GM21423 (cell line): ENCODE data around the gene MAPK8IP1.
"Not testable (repeated sequence)": the region's sequence is repeated elsewhere in the genome, so short reads cannot be mapped to it uniquely, and the experiment has no call there.

Experiments
- ATAC-seq: cut with Tn5 transposase; IDR thresholded peaks from one replicate; pipeline ENCODE4 v1.9.1; 2021; ENCODE audit warnings: mild to moderate bottlenecking, moderate library complexity; ENCODE audit not compliant: unreplicated experiment

Gene MAPK8IP1

DNA sequence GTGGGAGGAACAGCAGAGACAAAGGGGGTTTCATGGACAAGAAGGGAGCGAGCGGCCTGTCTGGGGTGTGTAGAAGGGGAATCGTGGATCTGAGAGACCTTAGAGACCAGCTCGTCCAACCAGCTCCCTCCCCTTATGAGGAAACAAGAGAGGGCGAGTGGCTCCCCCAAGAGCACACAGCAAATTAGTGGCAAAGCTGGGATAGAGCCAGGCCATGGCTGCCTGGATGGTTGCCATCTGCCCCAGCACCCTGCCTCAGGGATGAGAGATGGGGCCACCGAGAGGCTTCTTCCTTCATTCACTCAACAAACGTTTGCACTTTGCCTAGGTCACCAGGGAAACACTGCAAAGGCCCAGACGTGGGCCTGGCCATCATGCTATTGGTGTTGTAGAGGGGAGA, 4.1 kb downstream of the MAPK8IP1 start:
- ATAC-seq: no peak

DNA sequence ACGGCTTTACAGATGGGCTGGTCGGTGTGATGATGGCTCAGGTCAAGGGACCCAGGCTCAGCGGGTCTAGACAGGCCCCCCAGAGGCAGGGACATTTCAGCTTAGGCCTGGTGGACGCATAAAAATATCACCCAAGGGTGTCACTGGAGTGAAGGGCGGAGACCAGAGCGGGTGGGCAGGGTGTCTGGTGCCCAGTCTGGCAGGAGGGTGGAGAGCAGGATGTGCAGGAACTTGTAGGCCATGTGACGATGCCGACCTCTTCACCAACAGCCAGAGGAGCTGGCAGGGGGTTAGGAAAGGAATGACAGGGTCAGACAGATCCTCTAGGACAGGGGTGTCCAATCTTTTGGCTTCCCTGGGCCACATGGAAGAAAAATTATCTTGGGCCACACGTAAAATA, 4.5 kb downstream of the MAPK8IP1 start:
- ATAC-seq: no peak

DNA sequence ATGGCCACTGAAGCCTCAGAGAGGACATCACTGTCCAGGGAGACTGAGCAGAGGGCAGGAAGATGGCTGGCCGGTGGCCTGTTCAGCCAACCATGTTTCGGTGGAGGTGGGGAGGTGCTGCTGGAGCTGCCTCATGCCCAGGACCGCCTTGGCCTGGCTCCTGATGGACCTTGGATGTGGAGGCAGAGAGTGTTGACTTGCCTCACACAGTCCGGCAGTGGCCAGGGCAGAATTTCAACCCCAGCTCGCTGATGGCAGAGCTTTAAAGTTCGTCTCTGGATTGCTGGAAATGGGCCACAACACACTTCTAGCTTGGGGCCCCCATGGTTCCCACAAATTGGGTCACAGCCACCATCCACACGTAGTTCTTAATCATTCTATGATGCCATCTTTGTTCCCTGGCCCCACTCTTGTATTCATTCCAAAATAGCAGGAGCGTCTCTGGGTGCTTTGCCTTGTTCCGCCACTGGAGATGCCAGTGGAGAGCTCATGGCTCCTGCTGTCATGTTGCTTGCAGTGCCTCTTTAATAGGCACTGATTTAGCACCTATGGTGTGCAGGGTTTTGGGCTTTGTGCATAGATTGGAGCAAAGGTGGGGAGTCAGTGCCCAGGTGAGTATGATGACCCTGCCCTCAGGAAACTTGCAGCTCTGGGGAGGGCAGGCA, 5.6 kb downstream of the MAPK8IP1 start:
- no peak for ATAC-seq

DNA sequence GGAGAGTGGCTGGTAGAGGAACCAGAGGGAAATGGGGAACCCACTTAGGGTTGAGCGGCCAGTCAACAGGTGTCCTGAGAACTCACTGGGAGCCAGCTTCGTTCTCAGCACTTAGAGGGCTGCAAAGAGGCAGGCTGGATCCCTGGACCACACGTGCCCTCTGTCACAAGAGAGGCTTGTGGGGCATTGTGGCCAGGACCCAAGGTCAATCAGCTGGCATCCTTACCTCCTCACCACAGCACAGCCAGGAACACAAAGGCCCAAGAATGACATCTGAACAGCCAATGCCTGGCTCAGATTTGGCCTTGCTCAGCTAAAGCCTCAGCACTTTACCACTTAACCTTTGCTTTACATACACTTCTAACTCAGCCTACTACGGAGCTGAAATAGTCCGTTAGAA, 7.4 kb downstream of the MAPK8IP1 start:
- ATAC-seq: no peak

DNA sequence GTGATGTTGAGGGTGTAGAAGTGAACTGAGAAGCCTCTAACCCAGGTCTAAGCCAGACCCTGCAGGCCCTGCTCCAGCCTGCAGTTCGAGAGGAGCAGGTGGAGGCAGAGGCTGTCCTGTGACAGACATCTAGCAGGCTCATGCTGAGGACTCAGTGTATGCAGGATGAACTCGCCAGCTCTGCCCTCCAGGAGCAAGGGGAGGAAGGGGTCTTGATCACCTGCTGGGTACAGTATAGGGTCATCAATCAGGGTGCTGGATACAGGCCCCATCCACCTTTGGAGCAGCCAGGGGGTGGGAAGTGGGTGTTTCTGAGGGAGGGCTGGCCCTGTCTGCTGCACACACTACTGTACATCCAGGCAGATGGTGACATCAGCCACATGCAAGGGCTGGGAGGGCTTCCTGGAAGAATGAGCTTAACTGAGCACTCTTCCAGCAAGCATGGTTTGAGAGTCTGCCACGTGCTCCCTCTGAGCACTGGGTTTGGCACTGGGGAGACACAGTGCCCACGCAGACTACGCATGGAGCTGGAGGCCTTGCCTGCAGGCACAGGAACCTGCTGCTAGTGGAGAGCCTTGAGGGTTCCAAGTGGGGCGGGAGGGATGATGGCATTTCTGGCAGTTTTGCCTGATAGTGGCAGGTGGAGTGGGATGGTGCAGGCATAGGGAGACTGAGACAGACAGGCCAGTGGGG, 9.2 kb downstream of the MAPK8IP1 start:
- no peak for ATAC-seq

DNA sequence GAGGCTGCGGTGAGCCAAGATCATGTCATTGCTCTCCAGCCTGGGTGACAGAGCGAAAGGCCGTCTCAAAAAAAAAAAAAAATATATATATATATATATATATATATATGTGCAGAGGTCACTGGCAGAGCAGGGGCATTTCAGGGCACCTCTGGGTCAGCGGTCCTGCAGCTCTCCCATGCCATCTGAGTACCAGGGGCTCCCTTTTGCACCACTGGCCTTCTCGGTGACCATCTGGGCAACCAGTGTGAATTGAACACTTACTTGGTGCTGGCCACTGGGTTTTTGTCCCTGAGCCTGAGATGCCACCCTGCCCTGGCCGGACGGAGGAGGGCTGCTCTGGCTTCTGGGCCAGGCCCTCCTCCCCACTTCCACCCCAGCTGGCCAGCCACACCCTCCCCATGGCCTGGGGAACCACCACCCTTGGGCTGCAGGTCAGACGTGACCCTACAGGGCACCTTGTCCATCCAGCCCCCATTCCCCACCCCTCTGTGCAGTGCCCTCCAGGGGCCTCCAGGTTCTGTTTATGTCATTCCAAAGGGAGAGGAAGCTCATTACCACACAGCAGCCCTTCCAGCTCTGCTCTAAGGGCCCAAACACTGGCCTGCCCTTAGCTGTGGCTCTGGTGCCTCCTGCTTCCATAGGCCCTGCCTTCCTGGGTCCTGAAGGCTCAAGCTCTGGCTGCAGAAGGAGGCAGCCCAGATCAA, 10.3 kb downstream of the MAPK8IP1 start:
- no peak for ATAC-seq

DNA sequence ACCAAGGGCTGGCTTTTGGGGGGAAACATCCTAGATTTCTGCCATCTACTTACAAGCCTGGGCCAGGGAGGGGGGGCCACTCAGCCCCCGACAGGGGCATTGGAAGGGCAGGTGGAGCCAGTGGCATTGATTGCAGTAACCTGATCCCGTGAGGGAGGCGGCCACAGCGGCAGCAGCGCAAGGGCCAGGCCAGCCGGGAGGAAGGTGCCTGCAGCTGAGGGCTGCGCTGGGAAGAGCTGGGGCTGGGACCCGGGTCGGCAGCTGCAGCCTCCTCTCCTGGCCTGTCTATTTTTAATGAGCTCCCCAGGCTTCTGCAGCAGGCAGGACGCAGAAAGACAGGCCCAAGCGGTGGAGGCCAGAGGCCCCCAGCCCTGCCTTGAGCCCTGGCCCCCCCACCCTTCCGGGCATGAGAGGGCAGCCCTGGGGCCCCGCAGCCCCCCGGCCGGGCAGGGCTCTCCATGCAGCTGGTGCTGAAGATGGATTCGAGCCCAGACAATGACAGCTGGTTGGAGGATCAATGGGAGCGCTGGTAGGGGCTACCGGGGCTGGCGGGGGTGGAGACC, 11.1 kb downstream of the MAPK8IP1 start:
- no peak for ATAC-seq

DNA sequence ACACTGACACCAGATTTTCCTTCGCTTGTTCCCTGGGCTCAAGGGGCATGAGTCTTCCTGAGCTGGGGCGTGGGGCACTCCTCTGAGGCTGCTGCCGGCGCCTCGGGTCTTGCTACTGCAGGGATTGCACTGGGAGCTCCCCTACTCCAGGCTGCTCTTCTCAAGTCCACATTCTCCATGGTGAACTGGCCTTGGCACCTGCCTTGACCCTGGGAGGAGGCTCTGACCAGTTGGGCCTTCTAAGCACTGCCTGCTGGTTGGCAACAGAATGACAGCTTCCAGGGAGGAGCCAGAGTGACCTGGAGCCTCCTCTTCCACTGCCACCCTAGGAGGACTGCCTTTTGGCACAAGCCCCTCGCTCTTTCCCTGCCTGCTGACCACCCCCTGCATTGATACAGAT, 12.1 kb downstream of the MAPK8IP1 start:
- ATAC-seq: no peak

DNA sequence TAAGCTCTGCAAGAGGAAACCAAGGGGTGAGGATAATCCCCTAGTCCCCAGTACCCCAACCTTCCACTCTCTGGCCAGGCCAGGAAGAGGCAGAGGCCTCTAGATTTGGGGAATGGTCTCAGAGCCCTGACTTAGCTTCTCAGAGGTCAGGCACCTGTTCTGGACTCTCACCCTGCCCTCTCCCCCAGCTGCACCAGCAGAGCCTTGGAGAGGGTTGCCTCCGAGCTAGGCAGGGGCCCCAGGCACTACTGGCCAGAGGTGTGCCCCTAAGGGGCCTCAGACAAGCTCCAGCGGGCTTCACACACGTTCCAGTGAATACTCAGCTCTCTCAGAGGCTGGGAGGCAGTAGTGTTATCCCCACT, 13.6 kb downstream of the MAPK8IP1 start:
- no peak for ATAC-seq

DNA sequence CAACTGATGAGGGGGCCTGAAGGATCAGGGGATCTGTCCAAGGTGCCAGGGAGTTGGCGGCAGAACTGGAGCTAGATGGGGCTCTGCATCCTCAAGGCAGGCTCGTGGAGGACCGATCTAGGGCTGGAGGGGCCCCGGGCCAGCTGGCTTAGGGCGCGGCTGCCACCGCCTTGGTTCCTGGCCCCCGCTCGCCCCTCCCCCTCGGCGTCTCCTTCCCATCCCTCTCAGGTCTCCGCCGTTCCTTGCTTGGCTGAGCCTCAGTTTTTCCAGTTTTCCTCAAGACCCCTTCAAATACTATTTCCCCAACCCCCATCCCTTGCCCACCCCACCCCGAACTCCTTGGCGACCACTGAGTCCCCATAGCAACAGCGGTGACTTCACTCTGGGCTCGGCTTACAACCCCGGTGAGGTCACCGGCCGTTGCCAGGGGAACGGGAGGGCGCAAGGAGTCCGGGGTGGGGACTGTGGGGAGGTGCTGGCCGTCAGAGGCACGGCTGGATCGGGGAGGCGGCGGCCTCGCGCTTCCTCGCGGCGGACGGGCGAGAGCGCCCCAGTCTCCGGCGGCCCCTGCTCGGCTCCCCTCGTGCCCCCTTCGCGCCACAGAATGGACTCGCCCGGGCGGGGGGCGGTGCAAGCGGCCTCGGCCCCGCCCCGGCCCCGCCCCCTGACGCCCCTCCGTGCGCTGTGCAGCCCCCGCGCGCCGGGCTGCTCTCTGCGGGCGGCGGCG, 14.2 kb downstream of the MAPK8IP1 start:
- ATAC-seq: no peak

DNA sequence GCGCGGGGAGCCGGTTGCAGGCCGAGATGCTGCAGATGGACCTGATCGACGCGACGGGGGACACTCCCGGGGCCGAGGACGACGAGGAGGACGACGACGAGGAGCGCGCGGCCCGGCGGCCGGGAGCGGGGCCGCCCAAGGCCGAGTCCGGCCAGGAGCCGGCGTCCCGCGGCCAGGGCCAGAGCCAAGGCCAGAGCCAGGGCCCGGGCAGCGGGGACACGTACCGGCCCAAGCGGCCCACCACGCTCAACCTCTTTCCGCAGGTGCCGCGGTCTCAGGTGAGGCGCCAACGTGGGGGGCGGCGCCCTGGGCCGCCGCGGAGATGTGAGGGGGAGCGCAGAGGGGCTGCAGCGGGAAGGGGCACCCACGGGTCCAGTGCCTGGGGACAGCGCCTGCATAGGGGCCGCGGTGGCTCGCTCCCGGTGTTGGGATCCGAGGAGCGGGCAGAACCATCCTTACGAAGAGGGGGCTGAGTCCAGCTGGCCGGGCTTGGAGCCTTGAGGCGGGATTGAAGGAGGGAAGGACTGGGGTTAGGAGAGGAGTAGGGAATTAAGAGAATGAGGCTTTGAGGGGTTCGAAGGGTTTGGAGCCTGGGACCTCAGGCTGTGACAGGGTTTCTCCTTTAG, 14.8 kb downstream of the MAPK8IP1 start:
- not testable (repeated sequence) for ATAC-seq

DNA sequence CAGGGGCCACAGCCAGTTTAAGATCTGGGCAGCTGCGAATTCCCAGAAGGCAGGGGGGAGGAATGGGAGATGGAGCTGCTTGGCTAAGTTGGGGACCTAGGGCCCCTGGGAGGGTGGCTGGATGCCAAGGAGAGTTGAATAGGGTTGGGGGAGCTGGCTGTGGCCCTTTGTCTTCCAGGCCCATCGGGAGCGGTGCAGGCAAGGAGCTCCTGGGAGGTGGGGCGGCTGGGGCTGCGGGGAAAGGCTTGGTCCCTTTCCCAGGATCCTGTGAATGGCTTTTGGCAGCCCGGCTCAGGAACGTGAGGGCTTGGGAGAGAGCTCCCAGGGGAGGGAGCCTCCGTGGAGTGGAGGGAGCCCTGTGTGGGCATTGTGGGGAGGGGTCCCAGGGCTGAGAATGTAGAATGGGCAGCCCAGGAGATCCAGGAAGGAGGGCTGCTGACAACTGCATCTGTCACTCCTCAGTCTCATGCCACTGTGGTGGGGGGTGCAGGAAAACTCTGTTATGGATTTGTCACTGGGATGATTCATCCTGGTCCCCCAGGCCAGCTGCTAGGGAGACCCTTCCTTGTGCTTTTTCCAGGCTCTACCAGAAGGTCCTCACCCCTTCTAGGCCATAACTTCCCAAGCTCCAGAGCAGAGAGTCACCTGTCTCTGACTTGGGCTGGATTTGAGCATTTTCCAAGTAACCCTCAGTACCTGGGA, 15.6 kb downstream of the MAPK8IP1 start:
- no peak for ATAC-seq

DNA sequence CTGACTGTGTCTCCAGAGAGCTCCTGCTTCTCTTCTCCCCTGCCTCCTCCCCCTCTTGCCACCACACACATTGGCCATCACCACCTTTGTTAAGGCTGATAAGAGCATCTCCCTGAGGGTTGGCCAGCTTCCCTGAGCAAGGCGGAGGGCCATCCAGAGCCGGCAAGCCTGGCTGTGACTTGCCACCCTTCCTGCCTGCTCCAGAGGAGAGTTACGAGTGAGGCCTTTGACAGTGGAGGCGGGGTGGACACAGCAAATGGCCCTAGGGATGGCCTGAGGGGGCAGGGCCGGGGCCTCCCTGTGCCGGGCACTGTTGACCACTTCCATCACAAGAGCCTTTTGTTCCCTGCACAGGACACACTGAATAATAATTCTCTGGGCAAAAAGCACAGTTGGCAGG, 16.2 kb downstream of the MAPK8IP1 start:
- ATAC-seq: no peak

DNA sequence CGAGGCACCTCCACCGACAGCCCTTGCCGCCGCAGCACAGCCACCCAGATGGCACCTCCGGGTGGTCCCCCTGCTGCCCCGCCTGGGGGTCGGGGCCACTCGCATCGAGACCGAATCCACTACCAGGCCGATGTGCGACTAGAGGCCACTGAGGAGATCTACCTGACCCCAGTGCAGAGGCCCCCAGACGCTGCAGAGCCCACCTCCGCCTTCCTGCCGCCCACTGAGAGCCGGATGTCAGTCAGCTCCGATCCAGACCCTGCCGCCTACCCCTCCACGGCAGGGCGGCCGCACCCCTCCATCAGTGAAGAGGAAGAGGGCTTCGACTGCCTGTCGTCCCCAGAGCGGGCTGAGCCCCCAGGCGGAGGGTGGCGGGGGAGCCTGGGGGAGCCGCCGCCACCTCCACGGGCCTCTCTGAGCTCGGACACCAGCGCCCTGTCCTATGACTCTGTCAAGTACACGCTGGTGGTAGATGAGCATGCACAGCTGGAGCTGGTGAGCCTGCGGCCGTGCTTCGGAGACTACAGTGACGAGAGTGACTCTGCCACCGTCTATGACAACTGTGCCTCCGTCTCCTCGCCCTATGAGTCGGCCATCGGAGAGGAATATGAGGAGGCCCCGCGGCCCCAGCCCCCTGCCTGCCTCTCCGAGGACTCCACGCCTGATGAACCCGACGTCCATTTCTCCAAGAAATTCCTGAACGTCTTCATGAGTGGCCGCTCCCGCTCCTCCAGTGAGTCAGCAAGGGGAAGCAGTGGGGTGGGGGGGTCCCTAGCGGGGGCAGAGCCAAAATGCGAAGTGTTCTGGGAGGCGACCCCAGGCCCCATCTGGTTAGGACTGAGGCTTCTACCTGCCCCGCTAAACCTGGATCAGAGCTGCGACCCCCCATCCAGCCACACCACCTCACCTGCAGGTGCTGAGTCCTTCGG, 17.3 kb downstream of the MAPK8IP1 start:
- no peak for ATAC-seq

DNA sequence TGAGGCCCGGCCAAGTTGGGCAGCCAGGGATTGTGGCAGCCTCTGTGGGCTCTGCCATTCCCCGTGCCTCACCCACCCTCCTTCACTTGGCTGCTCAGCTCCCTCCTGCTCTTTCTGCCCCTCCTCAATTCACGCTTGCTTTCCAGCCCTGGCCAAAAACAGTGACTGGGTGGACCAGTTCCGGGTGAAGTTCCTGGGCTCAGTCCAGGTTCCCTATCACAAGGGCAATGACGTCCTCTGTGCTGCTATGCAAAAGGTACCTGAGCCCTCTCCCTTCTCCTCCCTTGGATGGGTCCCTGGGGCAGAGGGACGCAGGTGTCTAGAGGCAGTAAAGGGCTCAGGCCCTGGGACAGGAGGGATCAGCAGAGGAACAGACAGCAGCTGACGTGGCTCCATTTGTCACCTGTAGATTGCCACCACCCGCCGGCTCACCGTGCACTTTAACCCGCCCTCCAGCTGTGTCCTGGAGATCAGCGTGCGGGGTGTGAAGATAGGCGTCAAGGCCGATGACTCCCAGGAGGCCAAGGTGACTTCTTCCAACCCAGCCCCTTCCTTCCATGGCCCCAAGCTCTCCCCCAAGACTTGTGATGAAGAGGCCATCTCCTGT, 19.0 kb downstream of the MAPK8IP1 start:
- ATAC-seq: no peak

DNA sequence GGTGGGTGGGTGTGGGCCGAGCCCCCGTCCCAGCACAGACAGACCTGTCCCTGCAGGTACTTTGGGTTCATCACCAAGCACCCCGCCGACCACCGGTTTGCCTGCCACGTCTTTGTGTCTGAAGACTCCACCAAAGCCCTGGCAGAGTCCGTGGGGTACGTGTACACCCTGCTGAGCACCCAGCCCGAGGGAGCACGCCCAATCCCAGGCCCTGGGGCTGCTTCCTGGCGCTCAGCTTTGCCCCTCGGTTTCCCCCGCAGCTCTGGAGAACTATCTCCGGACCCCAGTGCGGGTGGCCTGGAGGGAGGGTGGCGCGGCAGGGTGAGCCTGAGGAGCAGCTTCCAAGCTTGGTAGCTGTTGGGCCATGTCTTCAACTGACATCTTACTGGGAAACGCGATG, 19.6 kb downstream of the MAPK8IP1 start:
- no peak for ATAC-seq

DNA sequence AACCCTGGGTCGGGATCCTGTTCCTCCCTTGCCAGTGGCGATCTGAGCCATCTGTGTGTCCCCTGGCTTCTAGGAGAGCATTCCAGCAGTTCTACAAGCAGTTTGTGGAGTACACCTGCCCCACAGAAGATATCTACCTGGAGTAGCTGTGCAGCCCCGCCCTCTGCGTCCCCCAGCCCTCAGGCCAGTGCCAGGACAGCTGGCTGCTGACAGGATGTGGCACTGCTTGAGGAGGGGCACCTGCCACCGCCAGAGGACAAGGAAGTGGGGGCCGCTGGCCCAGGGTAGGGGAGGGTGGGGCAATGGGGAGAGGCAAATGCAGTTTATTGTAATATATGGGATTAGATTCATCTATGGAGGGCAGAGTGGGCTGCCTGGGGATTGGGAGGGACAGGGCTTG, 20.1 kb downstream of the MAPK8IP1 start:
- ATAC-seq: not testable (repeated sequence)

DNA sequence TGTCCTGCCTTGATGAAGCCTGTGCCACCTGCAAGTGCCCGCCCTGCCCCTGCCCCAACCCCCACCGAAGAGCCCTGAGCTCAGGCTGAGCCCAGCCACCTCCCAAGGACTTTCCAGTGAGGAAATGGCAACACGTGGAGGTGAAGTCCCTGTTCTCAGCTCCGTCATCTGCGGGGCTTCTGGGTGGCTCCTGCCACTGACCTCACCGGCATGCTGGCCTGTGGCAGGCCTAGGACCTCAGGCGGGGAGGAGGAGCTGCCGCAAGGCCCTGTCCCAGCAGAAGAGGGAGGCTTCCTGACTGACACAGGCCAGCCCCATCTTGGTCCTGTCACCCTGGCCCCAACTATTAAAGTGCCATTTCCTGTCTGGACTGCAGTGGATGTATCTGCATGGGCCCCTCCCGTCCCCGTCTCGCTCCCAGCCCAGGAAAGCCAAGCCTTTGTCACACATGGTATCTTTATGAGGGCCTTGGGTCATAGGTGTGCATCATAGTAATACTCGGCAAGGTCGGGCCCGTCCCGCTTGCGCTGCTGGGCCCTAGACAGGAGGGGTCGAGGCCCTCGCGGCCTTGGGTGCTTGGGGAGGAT, 20.7 kb downstream of the MAPK8IP1 start:
- ATAC-seq: no peak
